ENCODE data around the gene ANO6.

Gene ANO6

DNA sequence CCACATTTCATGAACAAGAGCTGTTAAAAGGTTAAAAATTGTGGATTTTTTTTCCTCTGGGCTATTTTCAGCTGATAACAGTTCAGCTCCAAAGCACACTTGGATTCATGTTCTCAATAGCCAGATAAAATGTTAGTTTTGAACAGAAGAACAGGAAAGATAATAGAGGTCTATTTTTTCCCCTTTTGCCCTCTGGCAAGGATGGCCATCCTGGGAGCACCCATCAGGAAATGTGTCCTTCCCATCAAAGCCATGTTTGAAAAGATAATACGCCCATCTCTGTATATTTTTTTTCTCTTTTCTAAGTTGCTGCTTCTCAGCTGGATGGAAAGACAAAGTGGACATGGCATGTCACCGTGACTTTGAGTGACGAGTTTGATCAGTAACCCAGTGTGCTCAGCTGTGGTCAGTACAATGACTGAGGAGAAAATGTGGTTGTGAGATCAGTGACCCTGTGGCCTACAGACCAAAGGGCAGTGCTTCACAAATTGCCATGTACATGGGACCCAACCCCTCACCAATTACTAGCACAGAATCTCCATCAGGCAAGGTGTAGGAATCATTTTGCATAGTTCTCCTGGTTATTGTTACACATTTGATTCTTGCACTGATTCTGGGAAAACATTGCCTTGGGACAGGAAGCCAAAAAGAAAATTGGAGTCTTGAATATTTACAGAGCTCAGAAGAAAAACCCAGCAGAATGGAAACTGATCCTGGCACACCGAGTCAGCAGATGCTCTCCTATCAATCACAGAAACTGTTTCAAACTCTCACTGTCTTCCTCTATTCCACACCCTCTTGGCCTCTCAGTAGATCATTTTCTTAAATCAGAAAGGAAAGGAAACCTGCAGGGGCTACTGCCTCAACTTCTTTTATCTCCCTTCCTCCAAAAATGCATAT is 64.3 kb downstream of the ANO6 start:
- DNase-seq, result no peak

DNA sequence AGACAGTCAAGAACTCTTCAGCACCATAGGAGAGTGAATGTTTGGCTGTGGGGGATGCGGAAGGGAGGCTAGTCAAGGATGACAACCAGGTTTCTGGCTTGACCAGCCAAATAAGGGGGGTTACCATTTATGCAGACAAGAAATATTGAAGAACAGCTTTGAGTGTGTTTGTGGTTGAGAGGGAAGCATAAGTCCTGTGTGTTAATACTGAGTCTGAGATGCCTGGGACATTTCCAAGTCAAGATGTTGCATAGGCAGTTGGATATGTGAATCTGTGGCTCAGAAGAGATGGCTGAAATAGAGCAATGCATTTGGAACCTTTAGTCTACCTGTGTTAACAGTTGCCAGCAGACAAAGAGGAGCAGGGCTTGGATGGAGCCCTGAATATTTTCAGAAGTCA is 66.1 kb downstream of the ANO6 start:
- DNase-seq, result no peak

- DNase-seq, result no peak
Measured at GRCh38 chr12:45282411-45282810, 66.5 kb downstream of the ANO6 start.

- DNase-seq, result no peak
Measured at GRCh38 chr12:45284096-45284901, 68.4 kb downstream of the ANO6 start.

- DNase-seq, result no peak
Measured at GRCh38 chr12:45285717-45286116, 69.8 kb downstream of the ANO6 start.

DNA sequence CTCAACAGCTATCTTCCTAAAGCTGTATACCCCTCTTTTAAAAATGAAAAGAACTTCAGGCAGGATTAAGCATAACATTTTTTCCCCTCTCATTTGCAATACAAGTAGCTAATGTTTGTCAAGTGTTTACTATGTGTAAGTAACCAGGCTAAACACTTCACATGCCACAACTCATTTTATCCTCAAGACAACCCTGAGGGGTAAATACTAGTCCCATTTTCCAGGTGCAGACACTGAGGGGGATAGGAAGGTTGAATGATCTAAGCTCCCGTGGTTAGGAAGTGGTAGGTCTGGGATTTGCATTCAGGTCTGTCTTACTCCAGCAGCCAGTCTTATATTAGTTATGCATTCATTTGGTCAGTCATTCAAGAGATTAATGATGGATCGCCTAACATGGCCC is 70.7 kb downstream of the ANO6 start:
- no peak for DNase-seq

GRCh38 chr12:45289245-45290215 is 73.6 kb downstream of the ANO6 start:
- DNase-seq, result no peak

- DNase-seq, result no peak
Measured at GRCh38 chr12:45290216-45290605, 74.3 kb downstream of the ANO6 start.

DNA sequence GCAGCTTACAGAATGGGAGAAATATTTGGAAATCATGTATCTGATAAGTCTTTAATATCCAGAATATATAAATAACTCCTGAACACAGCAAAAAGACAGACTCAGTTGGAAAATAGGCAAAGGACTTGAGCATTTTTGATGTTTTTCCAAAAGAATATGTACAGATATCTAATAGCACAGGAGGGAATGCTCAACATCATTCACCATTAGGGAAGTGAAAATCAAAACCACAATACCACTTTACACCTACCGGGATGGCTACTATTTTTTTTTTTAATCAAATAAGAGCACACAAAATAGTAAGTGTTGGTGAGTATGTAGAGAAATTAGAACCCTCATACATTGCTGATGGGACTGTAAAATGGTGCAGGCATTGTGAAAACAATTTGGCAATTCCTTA is 75.6 kb downstream of the ANO6 start:
- DNase-seq, result no peak

- no peak for DNase-seq
Measured at GRCh38 chr12:45292486-45293195, 76.7 kb downstream of the ANO6 start.

- DNase-seq, result no peak
Measured at GRCh38 chr12:45294906-45295305, 79.0 kb downstream of the ANO6 start.

DNA sequence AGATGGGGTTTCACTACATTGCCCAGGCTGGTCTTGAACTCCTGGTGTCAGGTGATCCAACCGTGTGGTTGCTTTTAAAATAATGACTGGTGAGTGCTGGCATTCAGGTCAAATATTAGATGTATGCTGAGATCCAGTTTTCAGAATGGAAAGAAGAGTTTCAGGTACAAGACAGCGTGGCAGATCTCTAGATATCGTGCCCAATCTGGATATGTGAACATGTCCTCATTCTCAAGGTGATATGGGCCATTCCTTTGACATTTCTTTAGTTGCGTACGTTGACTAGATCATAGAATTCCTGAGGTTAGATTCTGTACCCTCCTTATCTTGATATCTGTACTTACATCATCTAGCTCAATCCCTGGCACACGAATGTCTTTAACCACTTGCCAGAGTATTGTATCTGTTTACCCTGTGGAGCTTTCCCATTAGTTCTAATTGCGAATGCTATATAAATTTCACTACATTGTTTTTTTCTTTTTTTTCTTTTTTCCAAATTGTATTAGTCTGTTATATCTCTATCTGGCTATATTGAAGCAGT is 80.2 kb downstream of the ANO6 start:
- no peak for DNase-seq

GRCh38 chr12:45298047-45298446 is 82.2 kb downstream of the ANO6 start:
- DNase-seq, result no peak

- no peak for DNase-seq
Measured at GRCh38 chr12:45298721-45299692, 83.1 kb downstream of the ANO6 start.

GRCh38 chr12:45302621-45303369 is 86.9 kb downstream of the ANO6 start:
- DNase-seq, result no peak

DNA sequence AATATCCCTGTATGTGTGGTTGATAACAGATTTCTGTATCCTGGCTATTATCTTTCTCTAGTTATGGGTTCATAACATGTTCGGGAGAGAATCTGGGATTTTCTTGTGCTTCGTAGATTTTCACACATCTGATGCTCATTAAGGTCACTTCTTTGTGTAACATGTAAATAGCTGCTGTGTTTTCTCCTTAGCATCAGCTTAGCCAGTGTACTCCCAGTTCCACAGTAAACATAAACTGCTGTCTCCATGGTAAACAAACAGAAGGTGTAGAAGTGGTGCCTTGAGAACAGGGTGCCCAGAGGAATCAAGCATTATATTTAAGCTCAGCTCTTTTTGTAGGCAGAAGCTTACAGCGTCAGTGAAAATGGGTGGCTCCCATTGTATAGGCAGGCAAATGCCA is 88.0 kb downstream of the ANO6 start:
- DNase-seq, result no peak

GRCh38 chr12:45304514-45305178 is 88.8 kb downstream of the ANO6 start:
- no peak for DNase-seq

GRCh38 chr12:45305907-45306306 is 90.0 kb downstream of the ANO6 start:
- DNase-seq, result no peak
